HG03097 (cell line): ENCODE results near the gene FLYWCH1.
"Not testable (repeated sequence)": the region's sequence is repeated elsewhere in the genome, so short reads cannot be mapped to it uniquely, and the experiment has no call there.

Experiments
- ATAC-seq: cut with Tn5 transposase; IDR thresholded peaks from one replicate; pipeline ENCODE4 v1.9.1; 2021; ENCODE audit not compliant: unreplicated experiment, low FRiP score

The FLYWCH1 gene

GRCh38 chr16:2924901-2925755, 13.4 kb downstream of the FLYWCH1 start:
- ATAC-seq, result no peak

DNA sequence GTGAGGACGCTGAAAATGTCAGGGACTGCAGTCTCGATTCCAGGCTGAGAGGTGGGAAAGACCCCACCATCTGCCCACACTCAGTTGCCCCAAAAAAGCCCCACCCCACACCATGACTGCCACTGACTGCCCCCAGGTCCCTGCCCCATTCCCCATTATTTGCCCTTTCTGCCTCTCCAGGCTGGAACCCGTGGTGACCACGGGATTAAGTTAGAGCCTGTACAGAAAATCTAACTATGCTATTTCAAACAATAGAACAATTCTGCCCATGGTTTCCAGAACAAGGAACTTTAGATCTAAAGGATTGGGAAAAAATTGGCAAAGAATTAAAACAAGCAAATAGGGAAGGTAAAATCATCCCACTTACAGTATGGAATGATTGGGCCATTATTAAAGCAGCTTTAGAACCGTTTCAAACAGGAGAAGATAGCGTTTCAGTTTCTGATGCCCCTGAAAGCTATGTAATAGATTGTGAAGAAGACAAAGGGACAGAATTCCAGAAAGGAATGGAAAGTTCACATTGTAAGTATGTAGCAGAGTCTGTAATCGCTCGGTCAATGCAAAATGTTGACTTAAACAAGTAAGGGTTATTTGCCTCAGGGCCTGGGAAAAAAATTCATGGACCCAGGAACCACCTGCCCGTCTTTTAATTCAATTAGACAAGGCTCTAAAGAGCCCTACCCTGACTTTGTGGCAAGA, 14.4 kb downstream of the FLYWCH1 start:
- no peak for ATAC-seq

- ATAC-seq, result no peak
Measured at GRCh38 chr16:2926650-2926999, 14.9 kb downstream of the FLYWCH1 start.

- no peak for ATAC-seq
Measured at GRCh38 chr16:2927010-2927646, 15.4 kb downstream of the FLYWCH1 start.

DNA sequence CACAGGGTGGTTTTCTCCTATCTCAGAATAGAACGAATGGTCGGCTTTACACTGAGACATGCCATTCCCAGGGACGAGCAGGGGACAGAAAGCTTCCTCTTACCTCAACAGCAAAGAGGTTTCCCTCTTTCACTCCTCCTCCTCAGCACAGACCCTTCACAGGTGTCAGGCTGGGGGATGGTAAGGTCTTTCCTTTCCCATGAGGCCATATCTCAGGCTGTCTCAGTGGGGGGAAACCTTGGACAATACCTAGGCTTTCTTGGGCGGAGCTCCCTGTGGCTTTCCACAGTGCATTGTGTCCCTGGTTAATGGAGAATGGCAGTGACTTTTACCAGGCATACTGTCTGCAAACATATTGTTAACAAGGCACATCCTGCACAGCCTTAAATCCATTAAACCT, 16.4 kb downstream of the FLYWCH1 start:
- not testable (repeated sequence) for ATAC-seq

GRCh38 chr16:2928796-2929195, 17.1 kb downstream of the FLYWCH1 start:
- no peak for ATAC-seq

DNA sequence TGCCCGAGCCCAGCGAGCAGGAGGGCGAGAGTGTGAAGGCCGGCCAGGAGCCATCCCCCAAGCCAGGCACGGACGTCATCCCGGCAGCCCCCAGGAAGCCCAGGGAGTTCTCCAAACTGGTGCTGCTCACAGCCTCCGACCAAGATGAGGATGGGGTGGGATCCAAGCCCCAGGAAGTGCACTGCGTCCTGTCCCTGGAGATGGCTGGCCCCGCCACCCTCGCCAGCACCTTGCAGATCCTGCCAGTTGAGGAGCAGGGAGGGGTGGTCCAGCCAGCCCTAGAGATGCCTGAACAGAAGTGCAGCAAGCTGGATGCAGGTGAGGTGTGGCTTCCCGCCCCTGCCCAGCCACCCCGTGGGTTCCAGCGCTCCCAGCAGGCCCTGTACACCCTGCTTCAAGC, 18.0 kb downstream of the FLYWCH1 start:
- no peak for ATAC-seq

GRCh38 chr16:2930236-2930635, 18.5 kb downstream of the FLYWCH1 start:
- no peak for ATAC-seq

DNA sequence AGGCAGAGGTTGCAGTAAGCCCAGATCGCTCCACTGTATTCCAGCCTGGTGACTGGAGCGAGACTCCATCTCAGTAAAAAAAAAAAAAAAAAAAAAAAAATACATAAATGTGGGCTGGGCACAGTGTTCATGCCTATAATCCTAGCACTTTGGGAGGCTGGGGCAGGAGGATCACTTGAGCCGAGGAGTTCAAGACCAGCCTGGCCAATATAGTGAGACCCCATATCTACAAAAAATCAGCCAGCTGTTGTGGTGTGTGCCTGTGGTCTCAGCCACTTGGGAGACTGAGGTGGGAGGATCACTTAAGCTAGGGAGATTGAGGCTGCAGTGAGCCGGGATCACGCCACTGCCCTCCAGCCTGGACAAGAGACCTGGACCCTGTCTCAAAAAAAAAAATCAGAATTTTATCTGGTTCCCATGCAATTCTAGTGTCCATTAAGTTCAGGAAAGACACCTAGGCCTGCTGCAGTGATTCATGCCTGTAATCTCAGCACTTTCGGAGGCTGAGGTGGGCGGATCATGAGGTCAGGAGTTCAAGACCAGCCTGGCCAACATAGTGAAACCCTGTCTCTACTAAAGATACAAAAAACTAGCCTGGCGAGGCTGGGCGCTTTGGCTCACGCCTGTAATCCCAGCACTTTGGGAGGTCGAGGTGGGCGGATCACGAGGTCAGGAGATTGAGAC, 19.6 kb downstream of the FLYWCH1 start:
- not testable (repeated sequence) for ATAC-seq

DNA sequence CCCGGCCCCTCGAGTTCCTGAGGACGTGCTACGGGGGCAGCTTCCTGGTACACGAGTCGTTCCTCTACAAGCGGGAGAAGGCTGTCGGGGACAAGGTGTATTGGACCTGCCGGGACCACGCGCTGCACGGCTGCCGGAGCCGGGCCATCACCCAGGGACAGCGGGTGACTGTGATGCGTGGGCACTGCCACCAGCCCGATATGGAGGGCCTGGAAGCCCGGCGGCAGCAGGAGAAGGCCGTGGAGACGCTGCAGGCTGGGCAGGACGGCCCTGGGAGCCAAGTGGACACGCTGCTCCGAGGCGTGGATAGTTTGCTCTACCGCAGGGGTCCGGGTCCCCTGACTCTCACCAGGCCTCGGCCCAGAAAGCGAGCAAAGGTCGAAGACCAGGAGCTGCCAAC, 21.4 kb downstream of the FLYWCH1 start:
- no peak for ATAC-seq

GRCh38 chr16:2933701-2934100, 22.0 kb downstream of the FLYWCH1 start:
- ATAC-seq, result no peak

GRCh38 chr16:2934450-2934849, 22.7 kb downstream of the FLYWCH1 start:
- no peak for ATAC-seq

DNA sequence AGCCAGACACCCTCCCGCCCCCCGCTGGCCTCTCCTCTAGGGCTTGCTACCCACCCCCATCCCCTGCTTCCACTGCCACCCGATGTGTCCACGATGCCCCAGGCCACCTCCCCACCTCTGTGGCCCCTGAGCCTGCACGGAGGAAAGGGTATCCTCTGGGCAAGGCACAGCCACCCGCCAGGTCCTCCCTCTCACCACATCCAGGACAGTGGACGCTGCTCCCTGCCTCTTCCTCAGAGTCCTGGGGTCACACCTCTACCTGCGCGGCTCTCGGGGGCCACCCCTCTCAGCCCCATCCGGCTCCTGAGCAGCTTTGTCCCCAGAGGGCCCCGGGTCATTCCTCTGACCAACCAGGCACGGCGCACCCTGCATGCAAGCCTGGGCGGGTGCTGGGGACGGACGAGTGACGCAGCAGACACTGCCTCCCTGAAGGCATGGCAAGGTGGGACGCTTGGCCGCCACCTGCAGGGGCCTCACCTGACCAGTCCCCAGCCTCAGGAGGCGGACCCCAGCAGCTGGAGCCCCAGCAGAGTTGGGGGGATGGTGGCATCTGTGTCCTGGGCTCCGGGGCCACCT, 24.8 kb downstream of the FLYWCH1 start:
- no peak for ATAC-seq

- ATAC-seq, result no peak
Measured at GRCh38 chr16:2937170-2937569, 25.4 kb downstream of the FLYWCH1 start.

- no peak for ATAC-seq
Measured at GRCh38 chr16:2938206-2938605, 26.5 kb downstream of the FLYWCH1 start.

DNA sequence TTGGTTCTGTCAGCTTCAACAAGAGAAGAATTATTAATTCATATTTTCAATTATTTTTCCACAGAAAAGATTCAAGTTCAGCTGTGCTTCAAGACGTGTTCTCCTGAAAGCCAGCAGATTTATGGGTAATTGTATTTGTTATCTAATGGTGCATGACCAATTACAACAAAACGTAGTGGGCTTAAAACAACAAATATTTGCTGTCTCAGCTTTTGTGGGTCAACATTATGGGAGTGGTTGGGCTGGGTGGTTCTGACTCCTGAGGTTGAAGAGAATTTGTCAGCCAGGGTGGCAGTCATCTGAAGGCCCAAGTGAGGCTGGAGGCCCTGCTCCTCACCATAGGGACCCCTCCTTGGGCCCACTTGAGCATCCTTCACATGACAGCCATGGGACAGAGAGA, 28.2 kb downstream of the FLYWCH1 start:
- ATAC-seq, result no peak

DNA sequence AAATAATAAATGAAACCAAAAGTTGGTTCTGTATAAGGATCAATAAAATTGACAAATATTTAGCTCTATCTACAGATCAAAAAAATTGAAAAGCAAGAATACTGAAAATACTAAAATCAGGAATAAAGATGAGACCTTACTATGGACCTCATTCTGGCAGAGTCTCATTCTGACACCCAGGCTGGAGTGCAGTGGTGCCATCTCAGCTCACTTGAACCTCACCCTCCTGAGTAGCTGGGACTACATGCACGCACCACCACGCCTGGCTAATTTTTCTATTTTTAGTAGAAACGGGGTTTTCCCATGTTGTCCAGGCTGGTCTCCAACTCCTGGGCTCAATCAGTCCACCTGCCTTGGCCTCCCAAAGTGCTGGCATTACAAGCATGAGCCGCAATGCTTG, 30.3 kb downstream of the FLYWCH1 start:
- no peak for ATAC-seq

GRCh38 chr16:2943716-2944115, 32.0 kb downstream of the FLYWCH1 start:
- ATAC-seq, result not testable (repeated sequence)

GRCh38 chr16:2946649-2947048, 34.9 kb downstream of the FLYWCH1 start:
- ATAC-seq, result no peak

GRCh38 chr16:2948807-2949704, 37.3 kb downstream of the FLYWCH1 start:
- ATAC-seq, result no peak
